ENCODE results near the gene NKTR.

The NKTR gene

GRCh38 chr3:42651248-42652091 is 51.0 kb downstream of the NKTR start:
- no peak for DNase-seq

- DNase-seq, result no peak
Measured at GRCh38 chr3:42652251-42652610, 51.7 kb downstream of the NKTR start.

DNA sequence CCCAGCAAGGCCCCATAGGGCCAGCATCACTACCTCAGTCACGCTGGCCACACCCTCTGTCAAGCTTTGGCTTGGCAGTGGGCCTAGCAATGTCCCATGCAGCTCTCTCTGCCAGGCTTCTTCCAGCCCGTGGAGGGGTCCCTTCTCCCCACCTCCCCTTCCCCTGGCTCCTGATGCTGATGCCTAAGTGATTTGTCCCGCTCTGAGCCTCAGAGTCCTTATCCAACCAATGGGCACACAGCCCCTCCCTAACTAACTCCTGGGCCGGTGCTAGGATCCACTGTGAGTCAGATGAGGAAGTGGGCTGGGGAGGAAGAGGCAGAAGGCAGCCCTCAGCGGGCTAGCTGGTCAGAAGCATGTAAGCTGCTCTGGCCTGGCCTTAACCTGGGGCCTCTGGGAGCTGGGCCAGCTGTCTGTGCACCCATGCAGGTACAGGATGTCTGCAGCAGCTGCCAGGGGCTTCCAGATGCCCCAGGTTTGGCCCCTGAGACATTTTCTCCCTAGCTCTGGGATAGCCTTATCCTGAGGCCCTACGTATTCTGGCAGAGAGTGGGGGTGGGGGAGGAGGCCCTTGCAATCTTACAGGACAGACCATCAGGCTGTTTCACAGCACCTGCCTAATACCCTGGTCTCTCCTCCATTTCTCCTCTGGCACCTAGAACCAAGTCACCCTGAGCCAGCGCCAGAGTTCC is 52.3 kb downstream of the NKTR start:
- DNase-seq, result no peak

DNA sequence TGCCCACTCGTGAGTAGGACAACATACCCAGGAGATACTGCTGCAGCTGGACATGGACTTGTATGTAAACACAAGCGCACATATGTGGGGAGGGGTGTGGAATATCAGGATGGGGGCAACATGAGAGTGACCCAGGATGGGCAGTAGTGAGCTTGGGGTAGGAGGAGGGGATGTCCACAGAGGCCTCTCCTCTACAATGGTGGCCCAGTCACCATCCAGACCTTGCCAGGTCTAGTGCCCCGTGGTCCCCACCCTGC is 52.7 kb downstream of the NKTR start:
- no peak for DNase-seq

DNA sequence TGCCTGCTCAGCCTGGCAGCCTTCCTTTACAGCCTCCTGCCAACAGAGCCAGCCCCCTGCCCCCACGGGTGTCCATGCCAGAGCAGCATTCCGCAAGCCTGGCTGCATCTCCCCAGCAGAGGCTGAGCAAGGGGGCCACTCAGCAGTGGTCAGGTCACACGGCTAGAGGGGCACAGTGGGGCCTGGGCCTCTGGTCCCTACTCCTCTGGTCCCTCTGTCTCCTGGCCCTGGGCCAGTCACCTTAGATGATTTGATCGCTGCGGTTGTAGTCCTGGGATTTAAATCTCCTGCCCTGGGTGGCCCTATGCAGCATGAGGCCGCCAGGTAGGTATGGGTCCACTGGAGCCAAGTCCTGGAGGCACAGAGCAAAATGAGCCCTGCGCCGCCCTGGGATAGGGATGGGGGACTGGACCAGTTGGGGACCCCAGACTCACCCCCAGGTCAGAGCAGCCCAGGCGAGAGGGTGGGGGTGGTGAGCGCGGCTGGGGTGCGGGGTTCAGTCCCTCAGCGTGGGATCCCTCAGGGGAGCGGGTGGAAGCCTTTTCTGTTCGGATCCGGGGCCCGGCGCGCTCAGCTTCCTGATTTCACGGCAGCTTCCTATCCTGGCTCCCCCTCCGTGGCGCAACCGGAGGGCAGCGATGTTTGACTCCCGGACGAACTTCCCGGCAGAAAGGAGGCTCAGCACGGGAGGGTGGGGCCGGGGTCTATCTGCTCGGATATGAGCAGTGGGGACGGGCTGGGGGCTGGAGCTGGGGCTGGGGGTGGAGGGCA is 53.3 kb downstream of the NKTR start, which contains the start of gene ZBTB47:
Gene ZBTB47, plus strand, starts transcription at position 138 of the 771 bp plus-strand sequence. CDS start 4,659 bp downstream, outside the sequence.
- DNase-seq, result no peak

- DNase-seq, result no peak
Measured at GRCh38 chr3:42654331-42655201, 54.1 kb downstream of the NKTR start.

- no peak for DNase-seq
Measured at GRCh38 chr3:42655331-42655888, 54.9 kb downstream of the NKTR start.

DNA sequence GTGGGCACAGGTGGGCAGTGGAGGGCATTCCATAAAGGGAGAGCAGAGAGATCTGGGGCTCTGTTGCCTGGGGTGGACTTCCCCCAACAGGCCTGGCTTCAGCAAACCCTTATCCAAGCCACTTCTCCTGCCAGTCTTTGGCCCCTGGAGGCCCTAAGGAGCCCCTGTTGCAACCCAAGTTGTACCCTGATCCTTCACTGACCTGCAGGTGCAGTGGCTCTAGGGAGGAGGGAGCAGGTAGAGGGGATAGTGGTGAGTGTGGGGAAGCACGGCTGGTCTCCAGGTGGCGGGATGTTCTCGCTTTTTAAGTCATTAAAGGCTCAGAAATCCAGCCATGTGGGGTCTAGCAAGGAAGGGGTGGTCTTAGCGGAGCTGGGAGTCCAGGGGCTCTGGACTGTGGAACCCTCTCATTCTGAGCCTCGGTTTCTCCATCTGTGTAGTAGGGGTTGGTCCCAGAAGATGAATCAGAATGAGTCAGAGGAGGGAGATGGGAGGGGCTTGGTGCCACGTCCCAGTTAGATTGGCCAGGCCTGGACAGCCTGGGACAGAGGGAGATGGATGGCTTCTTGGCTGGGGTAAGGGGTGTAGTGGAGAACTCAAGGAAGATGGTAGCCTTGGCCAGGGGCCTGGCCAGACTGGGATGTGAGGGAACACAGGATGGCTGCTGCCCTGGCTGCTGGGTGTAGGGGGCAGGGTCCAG is 55.6 kb downstream of the NKTR start:
- no peak for DNase-seq

DNA sequence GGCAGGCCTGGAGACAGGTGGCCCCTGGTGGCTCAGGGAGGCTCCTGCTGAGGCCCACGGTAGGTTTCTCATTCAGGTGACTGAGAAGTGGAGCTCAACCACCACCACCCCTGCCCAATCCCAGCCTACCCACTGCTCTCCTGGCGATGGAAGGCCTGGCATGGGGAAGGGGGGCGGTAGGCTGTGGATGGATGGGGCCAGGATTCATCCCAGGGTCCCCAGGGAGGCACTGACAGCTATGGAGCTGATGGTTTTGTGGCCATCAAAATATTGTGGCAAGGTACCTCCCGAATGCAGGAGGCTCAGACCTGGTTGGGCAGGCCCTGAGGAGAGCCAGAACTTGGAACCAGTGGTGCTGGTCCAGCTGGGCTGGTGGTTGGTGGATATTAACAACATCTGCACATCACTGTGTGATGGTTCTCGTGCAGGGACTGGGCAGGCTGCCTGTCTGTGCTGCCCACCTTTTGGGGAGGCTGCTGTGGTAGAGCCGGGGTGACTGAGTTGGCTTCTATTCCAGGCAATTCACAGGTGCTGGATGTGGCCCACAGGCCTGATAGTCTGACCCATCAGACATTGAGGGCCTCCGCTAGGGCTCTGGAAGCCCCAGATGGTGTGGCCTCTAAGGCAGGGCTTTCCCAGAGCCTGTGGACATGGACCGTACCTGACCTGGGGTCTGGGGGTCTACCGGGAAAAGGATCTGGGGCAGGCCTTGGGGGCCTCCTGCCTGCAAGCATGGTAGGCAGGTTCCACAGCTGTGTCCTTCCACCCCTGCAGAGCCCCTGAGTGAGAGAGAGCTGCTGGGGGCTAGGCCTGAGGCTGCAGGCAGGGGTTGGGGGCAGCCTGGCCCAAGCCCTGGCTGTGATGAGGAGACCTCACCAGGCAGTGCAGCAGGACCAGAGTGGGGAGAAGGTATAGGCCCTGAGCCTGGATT is 56.5 kb downstream of the NKTR start:
- no peak for DNase-seq

DNA sequence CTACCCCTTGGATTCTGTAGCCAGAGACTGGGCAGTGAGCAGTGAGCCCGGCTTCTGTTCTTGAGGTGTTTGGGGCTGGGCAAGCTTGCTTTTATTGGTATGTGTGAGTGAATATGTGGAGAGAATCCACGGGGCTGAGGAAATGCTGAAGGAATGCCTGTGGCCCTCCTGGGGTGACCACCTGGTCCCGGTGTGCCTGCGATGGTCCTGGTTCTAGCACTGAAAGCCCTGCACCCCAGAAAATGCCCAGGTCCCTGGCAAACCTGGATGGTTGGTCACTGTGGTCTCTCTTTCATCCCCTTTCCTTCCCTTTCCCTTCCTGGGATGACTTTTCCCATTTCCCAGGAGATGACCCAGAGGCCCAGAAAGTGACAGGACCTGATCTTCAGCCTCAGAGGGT is 57.2 kb downstream of the NKTR start:
- no peak for DNase-seq

DNA sequence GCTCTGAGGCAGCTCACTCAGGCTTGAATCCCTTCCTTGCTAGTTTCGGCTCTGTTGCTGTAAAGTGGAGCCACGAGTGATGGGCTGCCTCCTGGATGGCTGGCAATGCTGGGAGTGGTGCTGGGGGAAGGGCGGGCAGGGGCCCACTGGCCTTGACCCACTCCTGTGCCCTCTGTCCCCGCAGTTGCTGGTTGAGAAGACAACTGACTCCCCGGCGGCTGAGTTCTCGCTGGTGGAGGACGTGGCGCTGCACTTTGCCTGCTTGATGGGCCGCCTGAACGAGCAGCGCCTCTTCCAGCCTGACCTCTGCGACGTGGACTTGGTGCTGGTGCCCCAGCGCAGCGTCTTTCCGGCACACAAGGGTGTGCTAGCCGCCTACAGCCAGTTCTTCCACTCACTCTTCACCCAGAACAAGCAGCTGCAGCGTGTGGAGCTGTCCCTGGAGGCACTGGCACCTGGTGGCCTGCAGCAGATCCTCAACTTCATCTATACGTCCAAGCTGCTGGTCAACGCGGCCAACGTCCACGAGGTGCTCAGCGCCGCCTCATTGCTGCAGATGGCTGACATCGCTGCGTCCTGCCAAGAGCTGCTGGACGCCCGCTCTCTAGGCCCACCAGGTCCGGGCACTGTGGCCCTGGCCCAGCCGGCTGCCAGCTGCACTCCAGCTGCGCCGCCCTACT is 57.7 kb downstream of the NKTR start:
- no peak for DNase-seq

DNA sequence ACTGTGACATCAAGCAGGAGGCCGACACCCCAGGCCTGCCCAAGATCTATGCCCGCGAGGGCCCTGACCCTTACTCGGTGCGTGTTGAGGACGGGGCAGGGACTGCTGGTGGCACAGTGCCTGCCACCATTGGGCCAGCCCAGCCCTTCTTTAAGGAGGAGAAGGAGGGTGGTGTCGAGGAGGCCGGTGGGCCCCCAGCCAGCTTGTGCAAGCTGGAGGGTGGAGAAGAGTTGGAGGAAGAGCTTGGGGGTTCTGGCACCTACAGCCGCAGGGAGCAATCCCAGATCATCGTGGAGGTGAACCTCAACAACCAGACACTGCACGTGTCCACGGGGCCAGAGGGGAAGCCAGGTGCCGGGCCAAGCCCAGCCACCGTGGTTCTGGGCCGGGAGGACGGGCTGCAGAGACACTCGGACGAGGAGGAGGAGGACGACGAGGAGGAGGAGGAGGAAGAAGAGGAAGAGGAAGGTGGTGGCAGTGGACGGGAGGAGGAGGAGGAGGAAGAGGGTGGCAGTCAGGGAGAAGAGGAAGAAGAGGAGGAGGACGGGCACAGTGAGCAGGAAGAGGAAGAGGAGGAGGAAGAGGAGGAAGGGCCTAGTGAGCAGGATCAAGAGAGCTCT is 58.4 kb downstream of the NKTR start:
- no peak for DNase-seq

DNA sequence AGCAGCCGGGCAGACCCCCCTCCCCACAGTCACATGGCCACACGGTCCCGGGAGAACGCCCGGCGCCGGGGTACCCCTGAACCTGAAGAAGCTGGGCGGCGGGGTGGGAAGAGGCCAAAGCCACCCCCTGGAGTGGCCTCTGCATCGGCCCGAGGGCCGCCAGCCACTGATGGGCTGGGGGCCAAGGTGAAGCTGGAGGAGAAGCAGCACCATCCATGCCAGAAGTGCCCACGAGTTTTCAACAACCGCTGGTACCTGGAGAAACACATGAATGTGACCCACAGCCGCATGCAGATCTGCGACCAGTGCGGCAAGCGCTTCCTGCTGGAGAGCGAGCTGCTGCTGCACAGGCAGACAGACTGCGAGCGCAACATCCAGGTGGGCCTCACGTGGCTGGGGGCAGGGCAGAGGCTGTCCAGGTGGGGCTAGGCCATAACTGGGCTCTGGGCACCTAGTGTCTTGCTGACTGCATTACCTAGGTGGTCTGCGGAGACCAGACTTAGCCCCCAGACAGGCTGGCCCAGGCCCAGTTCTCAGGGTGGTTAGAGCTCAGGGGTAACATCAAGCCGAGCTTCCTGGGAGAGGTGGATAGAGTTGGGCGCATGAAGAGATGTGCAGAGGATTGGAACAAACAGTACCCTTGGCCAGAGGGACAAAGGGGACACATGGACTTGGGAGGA is 59.1 kb downstream of the NKTR start:
- no peak for DNase-seq

DNA sequence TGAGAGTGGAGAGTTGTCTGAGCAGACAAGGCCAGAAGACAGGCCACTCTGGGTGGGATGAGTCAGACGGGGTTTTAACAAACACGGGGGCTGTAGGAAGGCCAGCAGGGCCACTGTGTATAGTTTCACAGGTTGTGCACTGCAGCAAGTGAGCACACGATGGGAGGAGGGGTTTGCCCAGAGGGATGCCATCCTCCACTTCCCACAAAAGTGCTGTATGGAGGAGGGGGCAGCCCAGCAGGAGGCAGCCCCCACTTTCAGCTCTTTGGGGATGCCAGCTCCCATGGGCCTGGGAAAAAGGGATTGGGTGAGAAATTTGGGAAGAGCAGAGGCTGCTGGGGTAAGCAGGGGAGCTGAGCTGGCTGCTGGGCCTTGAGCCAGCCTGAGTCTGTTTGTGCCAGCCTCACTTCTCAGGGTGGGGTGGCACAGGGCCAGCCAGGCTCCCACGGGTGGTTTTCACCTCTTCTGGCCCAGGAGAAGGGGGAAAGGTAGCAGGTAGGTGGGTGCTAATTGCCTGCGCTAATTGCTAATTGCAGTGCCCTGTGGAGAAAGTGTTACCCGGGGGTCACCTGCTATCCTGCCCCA is 59.7 kb downstream of the NKTR start:
- no peak for DNase-seq

- no peak for DNase-seq
Measured at GRCh38 chr3:42660898-42661297, 60.4 kb downstream of the NKTR start.

GRCh38 chr3:42661593-42662022 is 61.1 kb downstream of the NKTR start:
- no peak for DNase-seq

DNA sequence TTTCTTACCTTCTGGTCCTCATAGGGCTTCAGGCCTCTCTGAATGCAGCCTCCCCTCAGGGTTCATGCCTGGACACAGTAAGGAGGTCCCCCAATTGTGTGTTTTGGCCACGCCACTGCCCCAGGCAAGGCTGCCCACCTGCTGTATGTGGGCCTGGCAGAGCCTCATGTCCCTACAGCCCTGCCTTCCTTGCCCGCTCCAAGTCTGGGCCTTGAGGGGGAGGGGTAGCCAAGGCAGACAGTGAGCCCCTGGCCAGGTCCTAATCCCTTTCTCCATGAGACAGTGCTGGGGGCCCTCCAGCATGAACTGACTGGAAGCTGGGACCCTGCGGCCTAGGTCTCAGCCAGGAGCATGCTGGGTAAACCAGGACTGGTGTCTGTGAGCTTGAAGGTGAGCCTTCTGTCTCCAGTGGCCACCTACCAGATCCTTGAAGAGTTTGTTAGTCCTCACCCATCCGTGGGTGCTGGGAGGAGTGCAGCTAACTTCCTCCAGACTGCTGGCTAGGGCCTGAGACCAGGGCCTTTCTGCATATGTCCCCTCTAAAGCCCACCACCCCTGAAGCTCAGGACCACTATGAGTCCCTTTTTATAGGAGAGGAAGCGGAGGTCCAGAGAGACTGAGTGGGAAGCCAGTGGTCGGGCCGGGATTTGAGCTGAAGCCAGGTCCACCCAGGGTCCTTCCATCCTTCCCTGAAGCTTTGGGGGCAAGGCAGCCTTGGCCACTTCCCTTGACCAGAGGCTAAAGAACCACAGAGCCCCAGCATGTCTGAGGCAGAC is 61.7 kb downstream of the NKTR start:
- no peak for DNase-seq
